ENCODE data around the gene CASQ2. TPM values are rescaled to one million over a fixed set of nuclear protein-coding genes. Genes with fewer than 3 reads are reported as not detected.
A peak's percentile ranks its signal among the peaks of the same experiment; 100 is the strongest.

CASQ2 gene
- total RNA-seq, 1 donor from 2014 or later, result not detected

DNA sequence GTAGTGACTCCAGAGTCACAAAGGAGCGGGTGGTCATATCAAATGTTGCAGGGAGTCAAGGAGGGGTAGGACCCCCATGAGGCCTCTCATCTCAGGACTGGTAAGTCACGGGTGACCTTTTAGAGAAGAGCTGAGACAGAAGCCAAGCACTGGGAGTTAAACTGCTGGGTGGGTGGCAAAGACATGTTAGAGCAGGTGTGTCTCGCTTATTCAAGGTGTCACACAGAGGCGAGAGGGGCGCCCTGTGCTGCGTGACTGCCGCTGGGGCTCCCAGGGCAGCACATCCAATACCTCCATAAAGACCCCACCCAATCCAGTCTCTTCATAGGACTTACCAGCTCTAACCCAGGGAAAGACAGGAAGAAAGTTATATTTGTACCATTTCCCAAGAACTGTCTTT is 15.2 kb downstream of the CASQ2 start:
- H3K36me3 Mint-ChIP-seq (ENCODE audit: low read depth), result peaks cover 2% of the 10 kb centered on the region
- no peak for TF ChIP-seq CTCF (IDR thresholded peaks at IDR 0.05)

GRCh38 chr1:115748401-115749150 is 19.9 kb downstream of the CASQ2 start:
- H3K9me3 Mint-ChIP-seq (ENCODE audit: low read depth), result peaks cover 5% of the 10 kb centered on the region
- H3K4me1 Mint-ChIP-seq (ENCODE audit: low read depth), result peaks cover 11% of the 10 kb centered on the region

More for the DNA sequence above, 15.2 kb downstream of the CASQ2 start:
- no peaks in the 10 kb centered on the region for H3K9me3 Mint-ChIP-seq (ENCODE audit: low read depth)
- no peak overlapping the region for H3K4me3 Mint-ChIP-seq (ENCODE audit: unreplicated experiment)
- H3K27me3 Mint-ChIP-seq (ENCODE audit: low read depth), result peaks cover 8% of the 10 kb centered on the region
- no peak for DNase-seq (ENCODE audit: low spot score)
- peaks cover 35% of the 10 kb centered on the region for H3K4me1 Mint-ChIP-seq (ENCODE audit: low read depth)
- H3K27ac Mint-ChIP-seq (ENCODE audit: unreplicated experiment), result no peak overlapping the region

DNA sequence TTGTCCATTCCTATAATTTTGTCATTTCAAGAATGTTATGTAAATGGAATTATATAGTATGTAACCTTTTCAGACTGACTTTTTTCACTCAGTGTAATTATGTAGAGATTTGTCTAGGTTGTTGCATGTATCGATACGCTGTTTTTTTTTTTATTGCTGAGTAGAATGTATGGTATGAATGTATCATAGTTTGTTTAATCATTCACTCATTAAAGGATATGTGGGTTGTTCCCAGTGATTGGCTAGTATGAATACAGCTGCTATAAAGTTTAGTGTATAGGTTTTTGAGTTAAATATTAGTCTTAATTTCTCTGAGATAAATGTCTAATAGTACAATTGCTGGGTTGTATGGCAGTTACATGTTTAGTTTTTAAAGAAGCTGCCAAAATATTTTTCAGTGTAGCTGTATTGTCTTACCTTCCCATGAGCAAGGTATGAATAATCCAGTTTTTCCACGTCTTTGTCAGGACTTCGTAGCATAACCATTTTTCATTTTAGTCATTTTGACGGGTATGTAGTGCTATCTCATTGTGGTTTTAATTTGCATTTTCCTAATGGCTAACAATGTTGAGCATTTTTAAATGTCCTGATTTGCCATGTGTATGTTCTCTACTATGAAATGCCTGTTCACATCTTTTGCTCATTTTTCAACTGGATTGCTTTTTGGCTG is 22.4 kb downstream of the CASQ2 start:
- Mint-ChIP-seq H3K27ac (ENCODE audit: unreplicated experiment) (no peak overlapping the region), H3K4me3 (ENCODE audit: unreplicated experiment) (no peak overlapping the region), H3K27me3 (ENCODE audit: low read depth) (no peaks in the 10 kb centered on the region), H3K9me3 (ENCODE audit: low read depth) (peaks cover 5% of the 10 kb centered on the region), H3K36me3 (ENCODE audit: low read depth) (no peaks in the 10 kb centered on the region), H3K4me1 (ENCODE audit: low read depth) (peaks cover 10% of the 10 kb centered on the region)
- no peak for DNase-seq (ENCODE audit: low spot score)
- no peak for TF ChIP-seq CTCF (IDR thresholded peaks at IDR 0.05)

More at GRCh38 chr1:115748401-115749150, 19.9 kb downstream of the CASQ2 start:
- no peak for TF ChIP-seq CTCF (IDR thresholded peaks at IDR 0.05)
- Mint-ChIP-seq H3K27me3 (ENCODE audit: low read depth) (peaks cover 8% of the 10 kb centered on the region), H3K36me3 (ENCODE audit: low read depth) (peaks cover 2% of the 10 kb centered on the region), H3K4me3 (ENCODE audit: unreplicated experiment) (no peak overlapping the region), H3K27ac (ENCODE audit: unreplicated experiment) (peak overlapping the region; percentile 9)
- DNase-seq (ENCODE audit: low spot score), result no peak

GRCh38 chr1:115744646-115745275 is 23.8 kb downstream of the CASQ2 start:
- Mint-ChIP-seq H3K27me3 (ENCODE audit: low read depth) (peaks cover 5% of the 10 kb centered on the region), H3K36me3 (ENCODE audit: low read depth) (no peaks in the 10 kb centered on the region), H3K9me3 (ENCODE audit: low read depth) (peaks cover 5% of the 10 kb centered on the region), H3K27ac (ENCODE audit: unreplicated experiment) (no peak overlapping the region), H3K4me1 (ENCODE audit: low read depth) (peaks cover 10% of the 10 kb centered on the region), H3K4me3 (ENCODE audit: unreplicated experiment) (no peak overlapping the region)
- DNase-seq (ENCODE audit: low spot score), result no peak
- no peak for TF ChIP-seq CTCF (IDR thresholded peaks at IDR 0.05)

GRCh38 chr1:115740811-115741210 is 27.7 kb downstream of the CASQ2 start:
- Mint-ChIP-seq H3K27me3 (ENCODE audit: low read depth) (peaks cover 12% of the 10 kb centered on the region), H3K36me3 (ENCODE audit: low read depth) (no peaks in the 10 kb centered on the region), H3K9me3 (ENCODE audit: low read depth) (no peaks in the 10 kb centered on the region), H3K4me1 (ENCODE audit: low read depth) (no peaks in the 10 kb centered on the region), H3K27ac (ENCODE audit: unreplicated experiment) (no peak overlapping the region), H3K4me3 (ENCODE audit: unreplicated experiment) (no peak overlapping the region)
- DNase-seq (ENCODE audit: low spot score), result no peak
- TF ChIP-seq CTCF (IDR thresholded peaks at IDR 0.05), result no peak
